Cardiac fibroblast (primary cell): Measurements from ENCODE around the gene ZNRF2.

Source experiments
- DNase-seq, 2 donors: peaks; one replicate each; pipeline versions ENCODE4 v3.0.0 to v3.0.0-alpha.2; 2010; ENCODE audit warnings: low read depth in 2 of 2
- H3K4me3 ChIP-seq, 2 donors: replicated peaks in 1 of 2; 1 replicate in 1 of 2; 2 replicates in 1 of 2; pipeline ENCODE4 v1.5.1; 2011; ENCODE audit warnings: low read depth in 2 of 2, low read length in 2 of 2, mild to moderate bottlenecking in 2 of 2, moderate library complexity in 1 of 2
- TF ChIP-seq, protein P1 (sequence below): IDR thresholded peaks from one replicate; pipeline ENCODE4 v1.5.1; 2011; ENCODE audit warnings: low read depth, mild to moderate bottlenecking, low read length, inconsistent platforms

ZNRF2 gene

DNA sequence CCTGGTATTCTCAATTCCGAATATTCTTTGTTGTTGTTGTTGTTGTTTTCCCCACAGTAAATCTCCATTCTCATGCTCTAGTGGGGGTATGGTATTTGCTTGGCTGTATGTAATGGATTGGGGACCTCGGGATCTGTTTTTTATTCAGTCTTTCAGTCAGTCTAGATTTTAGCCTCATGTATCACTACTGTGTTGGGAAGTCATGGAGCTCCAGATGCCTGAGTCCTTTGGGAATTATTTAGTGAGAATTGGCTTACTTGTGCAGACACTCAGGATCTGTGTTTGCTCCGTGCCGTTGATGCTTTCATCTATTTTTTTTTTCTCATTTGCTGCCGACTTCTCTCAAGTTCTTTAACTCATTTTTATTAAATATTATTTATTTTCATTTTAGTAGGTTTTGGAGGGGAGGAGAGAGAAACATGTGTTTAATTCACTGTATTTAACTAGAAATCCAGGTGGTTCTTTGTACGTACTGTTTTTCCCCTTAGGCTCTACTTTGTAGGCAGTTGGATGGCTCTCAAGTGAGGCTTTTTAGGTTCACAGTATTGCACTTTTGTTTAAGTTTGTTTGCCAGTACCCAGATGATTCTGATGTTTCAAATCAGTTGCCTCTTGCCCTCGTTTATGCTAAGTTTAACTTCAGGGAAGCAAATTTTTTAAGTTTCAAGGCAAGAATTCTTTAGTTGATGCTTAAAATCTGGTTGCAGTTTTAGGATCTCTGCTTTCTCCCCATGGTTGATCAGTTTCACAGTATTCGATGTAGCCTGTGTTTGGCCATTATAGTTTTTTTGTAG is 36.9 kb downstream of the ZNRF2 start:
- peak overlapping the region in 1 of 2 donors; percentile 33 for H3K4me3 ChIP-seq
- peak; percentile 31 to 52 for DNase-seq
- TF ChIP-seq, protein P1, sequence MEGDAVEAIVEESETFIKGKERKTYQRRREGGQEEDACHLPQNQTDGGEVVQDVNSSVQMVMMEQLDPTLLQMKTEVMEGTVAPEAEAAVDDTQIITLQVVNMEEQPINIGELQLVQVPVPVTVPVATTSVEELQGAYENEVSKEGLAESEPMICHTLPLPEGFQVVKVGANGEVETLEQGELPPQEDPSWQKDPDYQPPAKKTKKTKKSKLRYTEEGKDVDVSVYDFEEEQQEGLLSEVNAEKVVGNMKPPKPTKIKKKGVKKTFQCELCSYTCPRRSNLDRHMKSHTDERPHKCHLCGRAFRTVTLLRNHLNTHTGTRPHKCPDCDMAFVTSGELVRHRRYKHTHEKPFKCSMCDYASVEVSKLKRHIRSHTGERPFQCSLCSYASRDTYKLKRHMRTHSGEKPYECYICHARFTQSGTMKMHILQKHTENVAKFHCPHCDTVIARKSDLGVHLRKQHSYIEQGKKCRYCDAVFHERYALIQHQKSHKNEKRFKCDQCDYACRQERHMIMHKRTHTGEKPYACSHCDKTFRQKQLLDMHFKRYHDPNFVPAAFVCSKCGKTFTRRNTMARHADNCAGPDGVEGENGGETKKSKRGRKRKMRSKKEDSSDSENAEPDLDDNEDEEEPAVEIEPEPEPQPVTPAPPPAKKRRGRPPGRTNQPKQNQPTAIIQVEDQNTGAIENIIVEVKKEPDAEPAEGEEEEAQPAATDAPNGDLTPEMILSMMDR, result no peak

DNA sequence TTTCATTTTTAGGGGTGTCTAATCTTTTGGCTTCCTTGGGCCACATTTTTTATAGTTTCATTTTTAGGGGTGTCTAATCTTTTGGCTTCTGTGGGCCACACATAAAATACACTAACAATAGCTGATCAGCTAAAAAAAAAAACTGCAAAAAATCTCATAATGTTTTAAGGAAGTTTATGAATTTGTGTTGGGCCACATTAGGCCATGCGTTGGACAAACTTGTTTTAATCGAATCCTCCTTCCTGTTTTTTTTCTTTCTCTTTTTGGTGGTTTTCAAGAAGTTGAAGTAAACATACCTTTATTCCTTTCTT is 37.4 kb downstream of the ZNRF2 start:
- H3K4me3 ChIP-seq, result peak overlapping the region in 1 of 2 donors; percentile 33
- DNase-seq, result no peak
- TF ChIP-seq, protein P1, result no peak

DNA sequence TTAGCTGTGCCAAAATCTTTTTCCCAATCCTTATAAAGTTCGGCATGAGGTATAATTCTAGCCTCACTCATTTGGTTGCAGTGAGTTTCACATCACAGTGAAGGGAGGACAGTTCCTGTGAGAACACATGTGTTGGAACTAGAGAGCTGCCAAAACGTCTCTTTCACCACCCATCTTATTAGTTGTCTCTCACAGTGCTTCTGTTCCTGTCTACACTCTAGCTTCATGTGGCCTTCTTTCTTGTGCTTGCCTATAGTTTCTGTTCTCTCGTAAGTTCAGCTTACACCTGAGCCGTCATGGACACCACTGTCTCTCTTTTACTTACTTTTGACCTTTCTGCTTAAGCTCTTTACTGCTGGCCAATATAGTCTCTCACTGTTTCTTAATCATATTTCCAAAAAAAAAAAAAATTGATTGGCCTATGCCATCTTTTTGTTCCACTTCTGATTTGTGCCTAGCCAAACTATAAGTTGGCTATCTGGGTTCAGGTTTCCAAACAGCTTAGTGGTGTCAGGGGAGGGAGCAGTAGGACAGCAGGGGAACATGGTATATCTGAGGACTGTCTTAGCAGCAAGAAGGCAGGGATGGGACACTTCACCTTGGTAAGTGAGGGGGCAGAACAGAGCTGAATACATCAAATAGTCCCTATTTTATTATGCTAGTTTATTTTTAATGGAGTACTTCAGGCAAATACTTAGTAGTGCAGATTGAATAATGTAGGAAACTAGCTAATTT is 38.0 kb downstream of the ZNRF2 start:
- DNase-seq, result peak; percentile 41 to 53
- TF ChIP-seq, protein P1, result no peak
- H3K4me3 ChIP-seq, result peak overlapping the region in 1 of 2 donors; percentile 33

DNA sequence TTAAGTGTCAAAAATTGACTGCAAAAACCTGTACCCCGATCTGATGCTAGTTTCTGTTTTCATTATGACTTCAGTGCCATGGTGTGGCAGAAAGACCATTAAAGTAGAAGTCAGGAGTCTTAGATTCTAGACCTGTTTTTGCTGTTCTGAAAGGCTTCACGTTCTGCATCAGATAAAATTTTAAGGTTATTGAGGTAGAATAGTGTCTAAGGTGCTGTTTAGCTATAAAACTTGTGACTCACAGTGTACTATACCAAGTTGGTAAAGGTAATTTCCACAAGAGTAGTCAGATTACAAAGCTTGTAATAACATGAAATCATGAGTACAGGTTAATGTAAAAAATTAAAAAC is 38.6 kb downstream of the ZNRF2 start:
- no peak for DNase-seq
- TF ChIP-seq, protein P1, result no peak
- H3K4me3 ChIP-seq, result no peak overlapping the region

DNA sequence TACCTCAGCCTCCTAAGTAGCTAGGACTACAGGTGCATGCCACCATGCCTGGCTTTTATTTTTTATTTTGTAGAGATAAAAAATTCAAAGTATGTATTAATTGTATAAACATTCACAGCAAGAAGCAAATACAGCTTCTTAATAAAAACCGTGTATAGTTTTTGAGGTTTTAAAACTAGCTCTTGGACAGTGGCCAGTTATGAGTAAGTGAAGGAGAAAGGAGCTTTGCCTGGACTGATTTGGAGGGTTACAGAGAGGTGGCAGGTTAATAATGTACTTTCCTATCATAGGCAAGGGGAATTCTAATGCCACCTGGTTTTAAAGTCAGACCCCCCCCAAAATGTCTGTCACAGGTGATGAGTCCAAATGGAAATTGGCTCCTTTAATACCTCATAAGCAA is 43.4 kb downstream of the ZNRF2 start:
- peak; percentile 41 to 53 for DNase-seq
- no peak overlapping the region for H3K4me3 ChIP-seq
- TF ChIP-seq, protein P1, result no peak

DNA sequence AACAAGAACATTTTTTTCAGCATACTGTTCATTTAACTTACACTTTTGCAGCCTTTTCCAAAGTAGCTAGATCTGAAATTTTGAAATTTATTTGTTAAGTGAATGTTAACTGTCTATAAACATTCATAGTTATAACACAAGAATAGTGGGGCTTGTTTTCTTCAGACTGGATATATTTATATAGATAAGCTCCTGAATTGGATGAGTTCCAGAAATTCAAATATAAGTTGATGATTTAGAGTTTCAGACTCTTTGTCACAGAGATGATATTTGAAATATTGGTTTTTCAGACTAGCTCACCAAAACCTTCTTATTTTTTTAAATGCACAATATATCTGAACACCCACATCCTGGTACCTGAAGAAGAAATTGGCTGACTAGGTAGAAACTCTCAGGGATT is 44.0 kb downstream of the ZNRF2 start:
- no peak overlapping the region for H3K4me3 ChIP-seq
- DNase-seq, result no peak
- TF ChIP-seq, protein P1, result no peak
